Kidney tubule cell (primary cell): Measurements from ENCODE around the gene EXOC6.
"Not testable (repeated sequence)": the region's sequence is repeated elsewhere in the genome, so short reads cannot be mapped to it uniquely, and the experiment has no call there.

ENCODE experiments used
- DNase-seq: peaks from one replicate; pipeline ENCODE4 v3.0.0-alpha.2; 2018; ENCODE audit warnings: low spot score

Gene EXOC6

DNA sequence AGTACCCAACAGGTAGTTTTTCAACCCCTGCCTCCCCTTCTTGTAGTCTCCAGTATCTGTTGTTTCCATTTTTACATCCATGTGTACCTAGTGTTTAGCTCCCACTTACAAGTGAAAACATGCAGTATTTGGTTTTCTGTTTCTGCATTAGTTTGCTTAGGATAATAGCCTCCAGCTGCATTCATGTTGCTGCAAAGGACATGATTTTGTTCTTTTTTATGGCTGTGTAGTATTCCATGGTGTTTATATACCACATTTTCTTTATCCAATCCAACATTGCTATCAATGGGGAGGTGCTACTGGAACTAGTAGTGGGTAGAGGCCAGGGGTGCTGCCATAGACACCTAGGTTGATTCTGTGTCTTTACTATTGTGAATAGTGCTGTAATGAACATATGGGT lies 104.3 kb downstream of the EXOC6 start:
- DNase-seq: not testable (repeated sequence)

DNA sequence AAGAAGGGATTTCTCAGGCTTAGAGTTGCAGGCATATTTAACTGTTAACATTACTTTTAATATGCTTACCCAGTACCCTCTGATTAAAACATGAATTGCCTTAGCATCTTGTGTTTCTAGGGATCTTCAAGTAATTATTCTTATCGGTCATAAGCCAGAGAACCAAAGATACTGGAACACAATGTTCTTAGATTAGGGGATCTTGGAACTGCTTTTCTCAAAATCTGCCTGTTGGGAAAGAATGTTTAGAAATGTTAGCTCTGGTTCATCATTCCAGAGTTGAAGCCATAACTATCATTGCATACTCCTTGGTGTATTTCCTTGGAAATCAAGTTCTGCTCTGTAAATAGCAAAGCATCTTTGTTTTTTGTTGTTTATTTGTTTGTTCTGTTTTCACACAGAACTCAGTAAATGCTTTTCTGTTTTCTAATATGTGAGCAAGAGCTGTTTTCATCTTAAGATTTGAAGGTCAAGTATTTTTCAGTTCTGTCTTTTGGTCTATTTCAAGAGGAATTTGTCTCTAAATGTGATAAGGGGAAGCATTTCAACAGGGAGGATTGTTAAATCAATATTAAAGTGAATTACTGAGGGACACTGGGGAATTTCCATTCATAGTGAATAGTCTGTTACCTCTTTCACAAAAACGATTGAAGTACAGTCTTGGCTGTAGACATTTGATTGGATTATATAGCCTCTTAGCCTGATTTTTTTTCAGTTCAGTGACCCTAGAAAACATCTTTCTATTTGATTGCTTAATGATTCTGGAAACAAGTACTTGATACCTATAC lies 109.1 kb downstream of the EXOC6 start:
- no peak for DNase-seq

GRCh38 chr10:92961638-92962037 lies 113.3 kb downstream of the EXOC6 start:
- DNase-seq: no peak

- peak; percentile 55 for DNase-seq
Measured at GRCh38 chr10:92965314-92965713, 117.0 kb downstream of the EXOC6 start.

DNA sequence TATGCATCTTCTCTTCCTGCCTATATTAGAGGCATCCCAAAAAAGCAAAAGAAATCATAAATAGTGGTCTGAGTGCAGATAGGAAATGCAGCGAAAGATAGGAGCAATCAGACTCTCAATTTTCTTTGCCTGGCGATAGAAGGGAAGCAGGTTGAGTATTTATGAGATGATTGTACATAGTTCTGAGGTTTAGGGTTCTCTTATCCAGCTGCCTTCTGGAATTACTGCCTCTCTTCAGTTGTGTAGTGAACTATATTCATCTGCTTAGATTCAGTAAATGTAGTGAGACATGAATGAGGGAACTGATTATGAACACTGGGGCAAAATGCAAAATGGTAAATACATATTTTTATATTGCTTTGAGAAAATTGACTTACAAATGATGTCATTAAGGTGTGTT lies 119.3 kb downstream of the EXOC6 start:
- no peak for DNase-seq

GRCh38 chr10:92969151-92969550 lies 120.8 kb downstream of the EXOC6 start:
- peak; percentile 28 for DNase-seq

DNA sequence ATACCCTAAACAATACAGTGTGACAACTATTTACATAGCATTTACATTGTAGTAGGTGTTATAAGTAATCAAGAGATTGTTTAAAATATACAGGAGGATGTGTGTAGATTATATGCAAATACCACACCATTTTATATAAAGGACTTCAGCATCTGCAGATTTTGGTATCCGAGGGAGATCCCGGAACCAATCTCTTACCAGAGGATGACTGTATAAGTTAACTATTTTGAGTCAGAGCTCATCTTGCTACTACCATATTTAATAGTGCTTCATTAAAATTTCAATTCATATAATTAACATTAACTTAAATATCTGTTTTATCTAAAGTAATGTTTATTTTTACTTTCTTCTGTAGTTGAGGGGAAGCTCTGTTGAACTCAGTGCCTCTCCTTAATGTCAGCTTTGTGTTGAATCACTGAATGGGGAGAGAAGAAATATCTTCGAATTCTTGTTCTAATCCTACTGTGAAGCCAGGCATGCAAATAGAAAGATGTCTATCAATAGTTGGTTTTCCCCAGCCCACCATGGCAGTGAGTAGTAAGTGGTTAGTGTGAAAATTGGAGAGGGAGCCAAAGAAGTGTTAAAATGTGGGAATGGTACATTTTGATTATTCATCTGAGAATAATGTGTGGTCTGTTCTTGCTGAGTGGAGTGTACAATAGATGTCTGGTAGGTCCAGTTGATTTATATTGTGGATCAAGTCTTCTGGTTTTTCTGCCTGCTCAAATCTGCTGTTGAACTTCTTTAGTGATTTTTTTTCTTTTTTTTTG lies 122.2 kb downstream of the EXOC6 start:
- peak; percentile 33 for DNase-seq

DNA sequence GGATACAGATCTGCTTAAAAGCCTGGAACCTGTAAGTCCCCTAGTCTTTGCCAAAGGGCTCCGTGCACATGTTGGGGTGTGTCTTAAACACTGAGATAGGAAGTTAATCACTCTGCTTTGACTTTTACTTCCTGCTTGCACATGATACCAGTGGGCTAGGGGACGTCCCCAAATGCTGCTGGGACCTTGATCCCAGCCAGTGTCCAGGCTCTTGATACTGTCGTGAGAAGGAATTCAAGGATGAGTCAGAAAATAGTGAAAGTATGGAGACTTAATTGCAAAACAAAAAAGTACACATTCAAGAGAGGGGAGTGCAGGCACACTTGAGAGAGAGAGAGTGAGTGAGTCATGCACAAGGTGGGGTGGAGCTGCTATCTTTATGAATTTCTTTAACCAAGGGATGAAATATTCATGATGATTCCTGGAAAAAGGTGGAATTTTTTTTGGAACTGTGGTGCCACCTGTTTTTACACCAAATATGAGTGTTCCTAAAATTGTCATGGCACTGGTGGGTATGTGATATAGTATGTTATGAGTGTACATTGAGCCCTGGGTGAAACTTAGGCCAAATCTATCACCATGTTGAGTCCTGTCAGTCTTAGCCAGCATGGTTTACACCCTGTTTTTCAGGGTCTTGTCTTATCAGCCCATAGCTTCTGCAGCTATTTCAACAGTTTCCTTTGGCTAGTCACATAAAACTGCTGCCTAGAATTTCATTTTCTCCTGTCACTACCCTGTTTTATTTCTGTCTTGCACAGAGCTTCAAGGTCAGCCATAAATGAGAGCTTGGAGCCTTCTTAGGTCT lies 123.9 kb downstream of the EXOC6 start:
- DNase-seq: peak; percentile 89

GRCh38 chr10:92972886-92973285 lies 124.6 kb downstream of the EXOC6 start:
- no peak for DNase-seq

GRCh38 chr10:92976278-92976677 lies 128.0 kb downstream of the EXOC6 start:
- DNase-seq: not testable (repeated sequence)

DNA sequence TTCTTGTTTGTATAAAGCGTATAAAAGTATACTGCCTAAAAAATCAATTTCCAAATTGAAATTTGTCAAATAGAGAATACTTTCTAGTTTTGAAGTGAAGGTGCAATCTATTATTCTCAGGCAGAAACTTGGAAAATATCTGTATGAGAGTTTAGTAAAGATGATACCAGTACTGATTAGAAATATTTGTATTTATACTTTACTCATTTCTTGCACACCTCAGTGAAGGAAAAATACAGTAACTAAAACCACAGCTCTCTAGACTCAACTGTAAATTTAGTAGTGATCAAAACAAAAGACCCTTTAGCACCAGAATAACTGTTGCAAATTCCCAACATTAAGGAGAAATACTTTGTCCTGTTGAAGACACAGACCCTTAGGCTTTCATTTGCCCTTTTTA lies 140.9 kb downstream of the EXOC6 start:
- DNase-seq: no peak

GRCh38 chr10:92990615-92991014 lies 142.3 kb downstream of the EXOC6 start:
- no peak for DNase-seq

- DNase-seq: no peak
Measured at GRCh38 chr10:92991513-92991912, 143.2 kb downstream of the EXOC6 start.

GRCh38 chr10:92993699-92994272 lies 145.5 kb downstream of the EXOC6 start:
- DNase-seq: no peak

DNA sequence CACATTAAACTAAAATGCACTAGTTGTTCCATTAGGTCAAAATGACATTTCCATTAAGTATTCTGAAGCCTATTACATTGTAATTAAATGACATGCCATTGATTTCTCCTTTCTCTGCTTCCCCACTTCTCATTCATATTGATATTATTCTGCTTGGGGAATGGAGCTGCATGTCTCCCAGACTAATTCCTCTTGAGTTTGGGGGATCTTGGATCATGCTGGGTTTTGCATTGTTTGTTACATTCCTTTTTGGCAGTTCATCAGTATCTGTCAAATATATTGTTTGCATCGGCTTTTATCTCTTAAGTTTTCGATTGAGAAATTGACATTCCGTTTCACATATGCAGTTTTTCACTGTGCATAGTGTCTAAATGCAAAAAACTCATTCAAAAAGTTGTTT lies 147.2 kb downstream of the EXOC6 start:
- no peak for DNase-seq

- no peak for DNase-seq
Measured at GRCh38 chr10:92997620-92998019, 149.3 kb downstream of the EXOC6 start.

DNA sequence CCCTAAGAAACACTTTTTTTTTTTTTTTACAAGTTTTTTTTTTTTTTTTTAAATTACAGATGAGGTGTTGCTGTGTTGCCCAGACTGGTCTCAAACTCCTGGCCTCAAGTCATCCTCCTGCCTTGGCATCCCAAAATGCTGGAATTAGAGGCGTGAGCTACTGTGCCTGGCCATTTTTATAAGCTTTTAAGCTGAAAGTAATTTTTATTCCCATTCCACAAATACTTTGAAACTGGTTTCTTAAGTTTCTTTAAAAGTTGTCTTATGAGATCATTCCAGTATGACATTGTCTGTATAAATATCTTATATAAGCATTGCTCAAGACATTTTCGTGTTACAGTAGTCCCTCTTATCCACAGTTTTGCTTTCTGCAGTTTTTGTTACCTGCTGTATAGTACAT lies 150.9 kb downstream of the EXOC6 start:
- DNase-seq: no peak

- DNase-seq: peak; percentile 53
Measured at GRCh38 chr10:93006435-93007039, 158.2 kb downstream of the EXOC6 start.

DNA sequence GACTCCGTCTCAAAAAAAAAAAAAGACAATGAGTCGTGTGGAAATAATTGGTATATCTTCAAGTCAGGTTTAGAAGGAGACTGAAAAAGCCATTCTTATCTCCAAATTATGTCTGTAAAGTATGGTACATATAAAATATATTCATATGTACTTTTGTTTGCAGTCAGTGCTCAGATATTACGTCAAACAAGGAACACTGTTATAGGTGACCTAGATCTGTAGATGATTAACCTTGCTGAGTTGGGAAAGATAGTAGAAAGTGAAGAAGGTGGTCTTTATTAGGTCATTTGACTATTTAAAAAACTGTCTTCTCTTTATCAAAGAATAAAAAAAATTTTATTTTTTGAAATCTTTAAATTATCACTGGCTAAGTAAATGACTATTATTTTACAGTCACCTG lies 167.4 kb downstream of the EXOC6 start:
- no peak for DNase-seq

GRCh38 chr10:93023013-93023650 lies 174.8 kb downstream of the EXOC6 start:
- DNase-seq: no peak

GRCh38 chr10:93026072-93026471 lies 177.8 kb downstream of the EXOC6 start:
- no peak for DNase-seq
